HG02840 (cell line): ENCODE measurements around the gene DACH1.

Experiments
- ATAC-seq: cut with Tn5 transposase; IDR thresholded peaks from one replicate; pipeline ENCODE4 v1.9.1; 2021; ENCODE audit warnings: mild to moderate bottlenecking, moderate library complexity, moderate number of reproducible peaks; ENCODE audit not compliant: unreplicated experiment, low FRiP score

DACH1 gene

DNA sequence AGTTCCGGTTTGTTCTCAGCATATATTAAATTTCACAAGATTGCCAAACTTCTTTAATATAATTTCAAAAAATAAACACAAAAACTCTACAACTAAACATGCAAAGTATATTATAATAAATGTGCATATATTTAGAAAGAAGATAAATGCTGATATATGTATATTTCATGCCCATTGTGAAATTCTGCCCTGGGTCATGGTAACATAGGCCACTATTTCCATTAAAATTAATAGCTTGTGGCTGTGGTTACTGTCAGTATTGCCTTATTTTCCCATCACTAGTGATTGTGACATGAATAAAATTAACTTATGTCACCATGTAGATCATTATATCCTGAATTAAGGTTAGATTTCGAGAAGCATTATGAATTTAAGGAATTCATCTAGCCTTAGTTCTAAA is 410.9 kb downstream of the DACH1 start:
- ATAC-seq = no peak

DNA sequence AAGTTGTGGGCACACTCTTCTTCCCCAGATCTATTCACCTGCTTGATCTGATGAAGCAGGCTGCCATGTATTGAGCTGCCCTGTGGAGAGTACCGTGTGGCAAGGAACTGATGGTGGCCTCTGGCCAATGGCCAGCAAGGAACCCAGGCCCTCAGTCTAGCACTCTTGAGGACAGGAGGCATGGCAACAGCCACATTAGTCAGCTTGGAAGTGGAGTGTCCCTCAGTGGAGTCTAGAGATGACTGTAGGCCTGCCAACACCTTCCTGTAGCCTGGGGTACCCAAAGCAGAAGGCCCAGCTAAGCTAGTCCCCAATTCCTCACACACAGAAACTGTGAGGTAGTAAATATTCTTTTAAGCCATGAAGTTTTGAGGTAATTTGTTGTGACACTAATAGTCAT is 412.5 kb downstream of the DACH1 start:
- ATAC-seq = no peak

DNA sequence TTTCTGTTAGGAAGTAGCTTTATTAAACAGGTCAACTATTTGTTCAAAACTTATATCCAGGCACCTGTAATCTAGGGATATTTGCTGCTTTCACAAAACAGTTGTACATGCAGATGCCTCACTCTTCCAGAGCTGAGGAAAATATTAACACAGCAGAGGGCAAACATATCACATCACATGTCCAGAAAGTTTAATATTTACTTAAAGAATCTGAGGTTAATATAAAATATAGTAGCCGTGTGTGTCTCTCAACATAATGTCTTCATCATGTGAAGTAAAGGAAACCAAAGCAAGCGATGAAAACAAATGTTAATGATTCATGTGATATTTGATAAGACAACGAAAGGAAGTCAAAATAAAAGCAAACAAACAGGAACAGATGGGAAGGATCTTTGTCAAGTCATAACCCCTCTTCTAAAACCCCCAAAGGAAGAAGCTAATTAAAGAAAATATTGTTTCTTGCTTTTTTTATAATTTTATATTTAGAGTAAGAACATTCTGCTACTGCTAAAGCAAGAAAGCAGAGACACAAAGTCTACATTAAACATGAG is 418.8 kb downstream of the DACH1 start:
- ATAC-seq = no peak

DNA sequence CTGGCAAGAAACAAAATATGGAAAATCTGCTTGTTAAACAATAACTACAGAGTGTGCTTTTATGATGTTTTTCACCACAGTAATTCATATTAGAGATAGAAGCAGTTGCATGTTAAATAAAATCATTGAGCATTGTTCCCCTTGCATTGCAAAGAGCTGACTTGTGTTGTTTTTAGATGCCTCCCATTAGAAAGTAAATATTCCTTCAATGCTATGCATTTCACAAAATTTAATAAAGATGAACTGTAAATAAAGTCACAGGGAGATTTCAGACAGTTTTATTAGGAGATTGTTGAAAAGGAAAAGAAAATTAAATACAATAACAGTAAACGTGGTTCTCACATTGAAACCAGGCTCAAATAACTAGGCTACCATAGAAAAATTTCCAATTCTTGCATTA is 429.3 kb downstream of the DACH1 start:
- no peak for ATAC-seq

DNA sequence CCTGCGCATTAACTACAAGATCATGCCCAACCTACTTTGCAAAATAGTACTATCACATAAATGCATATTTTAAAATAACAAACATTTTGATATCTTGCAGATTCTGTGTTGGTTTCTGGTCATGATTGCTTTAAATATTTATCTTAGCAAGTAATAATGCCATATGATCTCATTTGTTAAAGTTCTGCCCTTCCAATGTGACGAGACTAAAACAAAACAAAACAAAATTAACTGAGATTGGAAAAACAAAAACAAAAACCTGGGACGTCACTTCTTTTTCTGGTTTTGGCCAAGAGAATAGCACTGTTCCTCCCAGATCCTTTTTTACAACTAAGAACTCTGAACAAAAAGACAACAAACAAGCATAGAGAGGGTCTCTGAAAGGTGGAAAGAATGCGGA is 436.3 kb downstream of the DACH1 start:
- no peak for ATAC-seq

DNA sequence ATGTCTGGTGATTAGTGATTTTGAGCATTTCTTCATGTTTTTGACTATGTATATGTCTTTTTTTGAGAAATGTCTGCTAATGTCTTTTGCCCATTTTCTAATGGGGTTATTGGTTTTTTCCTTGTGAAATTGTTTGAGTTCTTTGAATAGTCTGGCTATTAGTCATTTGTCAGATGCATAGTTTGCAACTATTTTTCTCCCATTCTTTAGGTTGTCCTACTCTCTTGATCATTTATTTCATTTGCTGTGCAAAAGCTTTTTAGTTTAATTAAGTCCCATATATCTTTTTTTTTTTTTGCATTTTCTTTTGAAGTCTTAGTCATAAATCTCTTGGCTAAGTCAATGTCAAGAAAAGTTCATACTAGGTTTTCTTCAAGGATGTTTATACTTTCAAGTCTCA is 449.8 kb downstream of the DACH1 start:
- no peak for ATAC-seq

DNA sequence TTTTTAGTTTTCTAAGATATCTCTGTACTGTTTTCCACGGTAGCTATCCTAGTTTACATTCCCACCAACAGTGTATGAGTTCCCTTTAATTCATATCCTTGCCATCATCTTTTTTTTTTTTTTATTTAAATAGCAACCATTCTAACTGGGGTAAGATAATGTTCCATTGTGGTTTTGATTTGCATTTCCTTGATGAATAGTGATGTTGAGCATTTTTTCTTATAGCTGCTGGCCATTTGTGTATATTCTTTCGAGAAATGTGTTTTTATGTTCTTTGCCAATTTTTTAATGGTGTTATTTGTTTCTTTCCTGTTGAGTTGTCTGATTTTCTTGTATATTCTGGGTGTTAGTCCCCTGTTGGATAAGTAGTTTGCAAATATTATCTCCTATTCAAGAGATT is 454.8 kb downstream of the DACH1 start:
- no peak for ATAC-seq

DNA sequence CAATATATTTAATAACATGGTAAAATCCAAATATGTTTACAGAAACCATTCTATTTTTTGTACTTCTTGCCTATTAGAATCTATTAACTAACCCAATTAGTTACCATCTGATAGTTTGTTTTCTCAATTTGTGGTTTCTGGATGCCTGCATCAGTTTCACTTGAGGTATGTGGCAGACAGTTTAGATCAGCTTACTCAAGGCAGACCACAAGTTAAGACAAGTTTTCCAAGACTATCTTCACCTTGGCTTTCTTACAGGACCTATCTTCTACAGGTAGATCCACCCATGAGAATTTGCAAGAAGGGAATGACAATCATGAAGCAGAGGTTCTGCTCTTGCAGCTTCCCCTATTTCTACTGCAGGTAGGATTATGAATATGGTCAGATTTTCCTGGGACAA is 458.6 kb downstream of the DACH1 start:
- no peak for ATAC-seq

DNA sequence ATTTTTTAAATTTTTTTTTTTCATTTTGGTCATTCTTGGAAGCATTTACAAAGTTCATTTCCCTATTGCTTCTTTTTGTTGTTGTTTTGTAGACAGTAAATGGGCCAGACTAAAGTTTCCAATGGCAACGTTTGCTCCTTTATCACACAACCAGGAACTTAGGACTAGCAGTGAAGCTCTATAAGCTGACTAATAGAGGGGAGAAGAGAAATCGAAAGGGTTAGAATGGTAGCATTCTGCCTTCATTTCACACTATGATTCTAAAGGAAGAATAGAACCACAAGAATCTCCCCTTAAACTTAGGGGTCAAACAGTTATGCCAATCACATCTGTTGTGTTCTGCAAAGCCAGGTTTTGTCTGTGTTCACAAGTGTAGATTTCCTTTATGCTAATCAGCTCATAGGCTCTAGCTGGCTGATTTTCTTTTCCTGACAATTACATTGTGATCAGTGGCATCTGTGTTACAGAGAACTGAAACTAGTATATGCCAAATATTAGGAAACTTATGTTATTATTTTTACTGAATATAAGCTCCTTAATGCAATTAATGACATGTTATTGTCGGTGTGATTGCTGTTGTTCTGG is 467.3 kb downstream of the DACH1 start:
- no peak for ATAC-seq

DNA sequence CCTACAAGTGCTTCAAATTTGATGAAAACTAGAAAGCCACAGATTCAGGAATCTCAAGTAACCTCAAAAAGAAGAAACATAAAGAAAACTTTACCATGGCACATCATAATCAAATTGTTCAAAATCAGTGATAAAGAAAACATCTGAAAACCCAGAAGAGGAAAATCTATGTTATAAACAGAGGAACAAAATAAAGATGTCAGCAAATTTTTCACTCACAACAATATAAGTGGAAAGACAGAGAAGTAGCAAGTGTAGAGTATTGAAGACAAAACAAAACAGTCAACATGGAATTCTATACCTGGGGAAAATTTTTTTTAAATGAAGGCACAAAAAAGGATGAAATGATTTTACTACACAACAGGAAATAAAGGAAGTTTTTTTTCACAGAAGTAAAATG is 470.9 kb downstream of the DACH1 start:
- no peak for ATAC-seq

DNA sequence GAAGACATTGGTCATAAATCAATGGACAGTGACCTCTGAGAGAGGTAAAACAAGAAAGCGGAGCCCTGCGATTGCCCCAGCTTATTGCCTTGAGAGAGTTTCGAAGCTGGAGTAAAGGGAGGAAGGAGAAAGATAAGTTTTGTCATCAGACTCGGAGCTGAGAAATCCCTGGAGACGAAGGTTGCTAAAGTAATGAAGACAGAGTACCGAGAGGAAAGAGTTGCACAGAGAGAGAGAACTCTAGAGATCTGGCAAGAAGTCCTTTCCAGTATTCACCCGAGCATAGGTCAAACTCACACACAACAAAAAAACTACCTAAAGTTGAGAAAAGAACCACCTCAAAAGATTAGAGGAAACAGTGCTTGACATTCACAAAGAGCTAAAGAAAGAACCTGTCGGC is 472.0 kb downstream of the DACH1 start:
- ATAC-seq = no peak

DNA sequence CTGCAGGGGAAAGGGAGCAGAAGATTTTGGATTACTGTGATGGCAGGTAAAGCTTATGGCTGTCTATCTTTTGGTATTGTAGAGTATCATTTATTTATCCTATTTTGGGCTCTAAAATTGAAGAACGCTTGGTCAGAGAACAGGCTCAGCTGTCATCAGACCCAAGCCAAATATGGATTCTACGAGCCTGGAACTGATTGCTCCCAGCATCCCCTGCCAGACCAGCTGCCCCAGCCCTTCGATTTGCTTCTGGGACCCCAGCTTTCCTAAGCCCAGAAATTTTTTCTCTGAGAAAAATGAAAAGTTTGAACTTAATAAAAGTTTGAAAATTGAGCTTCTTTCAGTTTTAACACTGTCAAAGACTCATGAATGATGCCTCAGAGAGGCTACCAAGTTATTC is 472.8 kb downstream of the DACH1 start:
- no peak for ATAC-seq
